ENCODE results near the gene EIF4EBP2.

Gene EIF4EBP2

DNA sequence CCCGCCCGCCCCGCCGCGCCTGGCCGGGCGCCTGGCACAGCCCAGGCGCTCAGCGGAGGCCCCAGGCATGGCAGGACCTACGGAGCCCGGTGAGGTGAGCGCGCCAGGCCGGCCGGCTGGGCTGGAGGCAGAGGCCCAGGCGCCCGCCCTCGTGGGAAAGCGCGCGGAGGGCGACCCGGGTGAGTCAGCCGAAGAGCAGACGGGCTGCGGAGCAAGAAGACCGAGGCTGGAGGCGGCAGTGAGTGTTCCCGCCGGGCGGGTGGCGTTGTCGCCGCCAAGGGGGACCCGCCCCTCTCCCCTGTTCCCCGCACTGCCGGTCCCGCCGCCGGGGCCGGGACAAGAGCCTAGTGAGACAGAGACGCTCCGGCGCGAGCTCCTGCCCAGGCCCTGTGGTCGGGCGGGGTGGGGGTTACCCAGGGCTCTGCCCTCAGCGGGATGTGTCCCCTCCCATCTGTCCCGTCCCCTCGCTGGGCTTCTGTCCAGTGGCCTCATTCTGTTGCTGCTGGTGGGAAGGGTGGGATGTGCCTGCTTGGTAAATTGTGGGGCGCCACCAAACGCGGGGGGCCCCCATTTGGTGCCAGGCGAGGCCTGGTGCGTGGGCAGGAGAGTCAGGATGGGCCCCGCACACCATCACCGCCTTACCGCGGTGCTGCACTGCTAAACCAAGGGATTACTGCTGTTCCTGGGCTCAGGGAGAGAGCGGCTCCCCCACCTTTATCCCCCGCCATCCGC, 54.5 kb downstream of the EIF4EBP2 start:
- in situ Hi-C loops (cut with MboI; ENCODE audit: low sequenced_read_pairs): no loop called here

DNA sequence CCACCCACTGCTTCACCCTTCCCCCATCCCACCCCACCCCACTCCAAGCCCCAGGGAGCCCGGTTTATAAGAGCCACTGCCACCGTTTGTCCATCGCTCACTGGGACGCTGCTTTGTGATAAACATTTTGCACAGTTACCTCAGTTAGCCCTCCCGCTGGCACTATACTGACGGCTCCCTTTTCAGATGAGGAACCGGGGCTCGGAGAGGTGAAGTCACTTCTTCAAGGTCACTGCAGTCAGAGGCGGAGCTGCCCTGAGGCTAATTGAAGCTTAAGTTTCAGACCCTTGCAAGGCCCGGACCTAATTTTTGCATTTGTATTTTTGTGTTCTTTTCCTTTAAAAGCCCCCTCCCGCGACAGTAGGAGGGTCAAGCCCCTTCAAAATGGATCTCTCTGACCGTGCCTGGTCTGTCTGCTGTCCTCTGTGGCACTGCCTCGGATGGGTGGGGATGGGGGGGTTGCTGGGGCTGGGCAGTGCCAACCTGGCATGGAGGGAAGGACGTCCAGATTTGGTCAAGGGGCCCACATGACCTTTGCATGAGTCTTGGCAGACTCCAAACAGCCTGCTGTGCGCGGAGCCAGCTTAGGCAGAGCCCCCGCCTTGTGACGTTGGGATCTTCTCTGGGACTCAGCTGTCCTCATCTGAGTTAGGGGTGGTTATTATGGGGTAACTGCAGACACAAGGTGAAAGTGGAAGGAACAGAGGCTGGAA, 55.3 kb downstream of the EIF4EBP2 start:
- in situ Hi-C loops (cut with MboI; ENCODE audit: low sequenced_read_pairs): no loop called here

DNA sequence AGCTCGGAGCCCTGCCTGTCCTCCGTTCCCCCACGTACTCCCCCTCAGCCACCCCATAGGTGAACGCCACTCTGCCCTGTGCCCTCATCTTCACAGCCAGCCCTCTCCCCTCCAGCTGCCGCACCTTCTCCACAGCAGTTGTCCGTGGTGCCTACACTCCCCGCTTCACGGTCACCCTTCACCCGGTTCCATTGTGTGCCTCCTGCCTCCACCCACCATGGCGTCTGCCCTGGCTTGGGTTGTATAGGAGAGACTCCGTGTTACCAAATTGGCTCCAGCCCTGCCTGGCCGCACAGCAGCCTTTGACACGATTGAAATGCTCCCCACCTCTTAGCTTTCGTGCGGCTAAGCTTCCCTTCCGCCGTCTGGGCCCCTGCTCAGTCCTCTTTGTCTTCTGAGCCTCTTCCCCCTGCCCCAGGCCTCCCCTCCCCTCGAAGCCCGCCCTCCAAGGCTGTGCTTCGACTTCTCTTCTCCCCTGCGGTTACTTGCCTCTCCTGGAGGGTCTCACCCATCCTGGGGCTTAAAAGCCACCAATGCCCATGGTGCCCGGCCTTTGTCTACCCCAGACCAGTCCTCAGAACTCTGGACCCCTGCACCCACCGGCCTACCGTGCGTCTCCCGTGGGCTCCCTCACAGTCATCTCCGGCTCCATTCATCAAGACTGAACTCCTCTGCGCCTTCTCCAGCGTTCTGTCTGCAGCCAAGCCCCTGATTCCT, 56.0 kb downstream of the EIF4EBP2 start:
- in situ Hi-C loops (cut with MboI; ENCODE audit: low sequenced_read_pairs): no loop called here

DNA sequence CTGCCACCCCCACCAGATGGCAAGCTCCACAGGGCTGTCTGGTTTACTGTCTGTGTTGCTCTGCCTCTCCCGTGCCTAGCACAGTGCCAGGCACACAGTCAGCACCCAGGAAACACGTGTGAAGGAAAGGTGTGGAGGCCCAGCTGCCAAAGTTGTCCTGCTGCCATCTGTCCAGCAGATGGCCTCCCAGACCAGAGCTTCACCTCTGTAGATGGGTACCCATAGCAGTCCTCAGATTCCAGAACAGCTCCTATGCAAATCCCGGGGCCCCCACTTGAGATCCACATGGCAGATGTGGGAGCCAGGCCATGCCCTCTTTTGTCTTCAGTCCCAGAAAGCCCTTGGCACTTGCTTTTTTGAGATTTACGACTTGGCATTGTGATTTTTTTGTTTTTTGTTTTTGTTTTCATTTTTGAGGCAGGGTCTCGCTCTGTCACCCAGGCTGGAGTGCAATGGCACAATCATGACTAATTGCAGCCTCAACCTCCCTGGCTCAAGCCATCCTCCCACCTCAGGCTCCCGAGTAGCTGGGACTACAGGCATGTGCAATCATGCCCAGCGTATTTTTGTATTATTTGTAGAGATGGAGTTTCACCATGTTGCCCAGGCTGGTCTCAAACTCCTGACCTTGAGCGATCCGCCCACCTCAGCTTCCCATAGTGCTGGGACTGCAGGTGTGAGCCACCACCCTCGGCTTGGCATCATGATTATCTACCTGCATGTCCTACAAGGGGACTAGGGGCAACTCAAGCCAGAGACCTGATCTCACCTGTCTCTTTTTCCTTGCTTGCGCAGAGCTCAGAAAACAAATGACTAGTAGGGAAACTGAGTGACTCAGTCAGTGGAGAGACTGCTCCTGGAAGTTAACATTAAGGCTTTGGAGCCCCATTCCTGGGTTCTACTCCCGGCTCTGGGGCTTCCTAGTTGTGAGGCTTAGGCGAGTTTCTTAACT, 57.7 kb downstream of the EIF4EBP2 start:
- in situ Hi-C loops (cut with MboI; ENCODE audit: low sequenced_read_pairs): no loop called here

DNA sequence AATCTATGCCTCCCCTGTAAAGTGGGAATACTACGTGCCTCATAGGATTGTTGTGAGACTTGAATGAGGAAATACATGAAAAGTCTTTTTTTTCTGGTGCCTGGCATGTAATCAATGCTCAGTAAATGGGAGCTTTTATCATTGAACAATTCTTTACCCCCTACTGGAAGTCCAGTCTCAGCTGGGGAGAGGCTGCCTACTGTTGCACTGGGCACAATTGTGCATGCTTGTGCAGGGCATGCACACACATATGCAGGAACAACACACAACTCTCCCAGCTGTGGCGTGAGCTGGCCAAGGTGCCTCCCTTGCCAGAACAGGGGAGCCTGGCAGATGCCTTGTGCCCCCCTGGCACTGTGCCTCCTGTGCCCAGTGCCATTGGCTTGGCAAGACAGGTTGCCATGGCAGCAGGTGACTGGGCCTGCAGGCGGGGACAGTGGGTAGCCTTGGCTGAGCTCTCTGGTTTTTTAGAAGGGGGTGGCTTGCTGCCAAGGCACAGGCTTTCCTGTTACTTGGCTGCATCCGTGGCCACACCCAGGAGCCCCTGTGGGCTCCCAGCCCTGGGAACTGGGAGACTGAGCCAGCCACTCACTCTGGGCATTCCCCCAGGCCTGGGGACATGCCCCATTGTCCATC, 58.5 kb downstream of the EIF4EBP2 start:
- in situ Hi-C loops (cut with MboI; ENCODE audit: low sequenced_read_pairs): no loop called here

DNA sequence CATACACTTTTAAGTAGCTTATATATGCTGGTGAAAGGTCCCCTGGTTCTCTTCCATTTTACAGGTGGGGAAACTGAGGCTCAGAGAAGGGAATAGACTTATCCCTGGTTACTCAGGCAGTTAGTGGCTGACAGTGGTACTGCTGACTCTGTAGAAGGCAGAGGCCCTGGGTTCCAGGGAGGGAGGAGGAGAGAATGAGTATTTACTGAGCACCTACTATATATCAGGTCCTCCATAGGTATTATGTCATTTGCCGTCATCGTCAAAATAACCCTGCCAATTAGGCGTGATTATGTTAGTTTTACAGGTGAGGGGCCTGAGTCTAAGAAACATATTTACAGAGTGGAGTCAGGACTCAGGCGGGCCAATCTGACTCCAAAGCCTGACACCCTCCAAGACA, 61.3 kb downstream of the EIF4EBP2 start:
- in situ Hi-C loops (cut with MboI; ENCODE audit: low sequenced_read_pairs): no loop called here

DNA sequence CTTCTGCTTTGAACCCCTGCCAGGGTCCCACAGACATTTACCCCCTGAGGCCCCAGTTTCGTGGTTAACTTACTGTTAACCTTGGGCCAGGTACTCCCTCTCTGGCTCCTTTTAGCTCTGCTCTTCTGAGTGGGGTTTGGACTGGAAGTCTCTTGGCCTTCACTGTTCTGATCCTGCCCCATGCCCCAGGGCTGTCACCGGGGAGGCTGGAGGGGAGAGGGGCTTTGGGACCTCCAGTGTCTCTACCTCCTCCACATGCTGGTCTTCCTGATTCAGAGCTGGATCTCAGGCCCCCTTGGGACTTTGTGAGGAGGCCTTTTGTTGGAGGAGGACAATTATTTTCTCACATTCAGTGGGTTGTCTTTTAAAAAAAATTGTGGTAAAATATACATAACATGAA, 61.9 kb downstream of the EIF4EBP2 start:
- in situ Hi-C loops (cut with MboI; ENCODE audit: low sequenced_read_pairs): no loop called here

DNA sequence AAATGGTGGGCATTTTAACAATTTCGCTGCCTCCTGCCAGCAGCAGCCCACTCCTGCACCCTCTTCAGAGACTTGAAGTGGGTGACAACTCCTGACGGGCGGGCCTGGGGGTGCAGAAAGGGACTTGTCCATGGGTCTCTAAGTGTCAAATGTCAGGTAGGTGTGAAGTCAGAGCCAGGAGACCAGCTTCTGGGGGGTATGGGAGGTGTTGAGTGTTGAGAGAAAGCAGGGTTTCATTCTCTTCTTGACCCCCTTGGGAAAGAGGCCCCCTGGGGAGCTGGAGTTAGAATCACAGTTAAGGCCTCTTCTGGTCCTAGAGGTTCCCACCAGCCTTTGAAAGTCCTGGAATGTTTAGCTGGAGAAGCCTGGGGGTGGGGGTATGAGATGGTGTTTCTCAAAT, 63.0 kb downstream of the EIF4EBP2 start:
- in situ Hi-C loops (cut with MboI; ENCODE audit: low sequenced_read_pairs): no loop called here

DNA sequence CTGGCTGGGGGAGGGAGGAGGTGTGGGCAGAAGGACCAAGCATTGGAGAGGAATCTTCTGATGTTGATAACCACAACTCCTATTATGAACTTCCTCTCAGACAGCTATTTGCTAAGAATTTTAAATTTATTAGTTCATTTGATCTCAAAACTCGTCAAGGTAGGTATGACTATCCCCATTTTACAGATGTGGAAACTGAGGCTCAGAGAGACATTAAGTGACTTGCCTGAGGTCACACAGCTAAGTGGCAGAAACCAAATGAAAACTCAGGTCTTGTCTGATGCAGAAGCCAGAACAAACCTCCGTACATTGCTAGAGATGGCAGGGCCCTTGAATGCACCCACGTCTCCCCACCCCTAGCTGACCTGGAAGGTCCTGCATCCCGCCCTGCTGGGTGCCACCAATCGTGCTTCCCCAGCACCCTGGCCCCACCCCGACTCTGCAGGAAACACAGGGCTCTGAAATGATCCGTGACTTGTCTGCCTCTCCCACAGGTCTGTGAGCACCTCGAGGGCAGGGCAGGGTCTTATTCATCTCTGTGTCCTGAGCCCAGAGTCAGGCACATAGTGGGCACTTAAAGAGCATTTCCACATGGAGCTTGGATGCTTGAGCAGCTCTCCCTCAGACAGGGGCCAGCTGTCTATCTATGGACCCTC, 69.0 kb downstream of the EIF4EBP2 start:
- in situ Hi-C loops (cut with MboI; ENCODE audit: low sequenced_read_pairs): no loop called here

DNA sequence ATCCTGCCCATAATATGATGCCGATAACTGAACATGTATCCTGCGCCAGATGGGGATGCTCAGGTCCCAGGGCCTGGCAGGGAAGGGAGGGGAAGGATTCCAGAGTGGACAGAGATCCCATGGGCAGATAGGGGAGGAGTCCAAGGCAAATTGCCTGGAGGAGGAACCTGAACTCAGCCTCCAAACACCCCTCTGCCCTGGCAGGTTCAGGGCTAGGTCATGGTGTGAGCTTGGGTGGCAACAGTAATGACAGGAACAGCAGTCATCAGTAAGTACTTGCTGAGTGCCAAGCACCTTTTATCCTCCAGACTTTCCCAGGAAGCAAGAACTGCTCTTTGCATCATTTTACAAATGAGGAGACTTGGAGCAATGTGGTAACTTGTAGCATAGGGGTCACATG, 70.8 kb downstream of the EIF4EBP2 start:
- in situ Hi-C loops (cut with MboI; ENCODE audit: low sequenced_read_pairs): no loop called here

DNA sequence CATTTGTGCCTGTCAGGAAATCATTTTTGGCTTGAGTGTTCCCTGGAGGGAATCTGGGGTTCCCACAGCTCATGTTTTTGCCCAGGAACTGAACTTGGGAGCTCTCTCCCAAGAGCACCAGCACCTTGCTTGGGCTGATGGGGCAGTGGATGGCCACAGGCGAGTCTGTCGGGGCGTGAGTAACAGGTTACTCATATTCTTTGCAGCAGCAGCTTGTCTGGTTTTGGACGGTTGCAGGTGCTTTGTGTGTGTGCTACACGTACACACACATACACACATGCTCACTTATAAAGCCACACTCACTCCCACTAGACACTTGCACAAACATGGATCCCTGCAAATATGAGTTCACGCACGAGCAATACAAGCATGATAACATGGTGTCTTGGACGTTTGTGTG, 71.7 kb downstream of the EIF4EBP2 start:
- in situ Hi-C loops (cut with MboI; ENCODE audit: low sequenced_read_pairs): no loop called here

DNA sequence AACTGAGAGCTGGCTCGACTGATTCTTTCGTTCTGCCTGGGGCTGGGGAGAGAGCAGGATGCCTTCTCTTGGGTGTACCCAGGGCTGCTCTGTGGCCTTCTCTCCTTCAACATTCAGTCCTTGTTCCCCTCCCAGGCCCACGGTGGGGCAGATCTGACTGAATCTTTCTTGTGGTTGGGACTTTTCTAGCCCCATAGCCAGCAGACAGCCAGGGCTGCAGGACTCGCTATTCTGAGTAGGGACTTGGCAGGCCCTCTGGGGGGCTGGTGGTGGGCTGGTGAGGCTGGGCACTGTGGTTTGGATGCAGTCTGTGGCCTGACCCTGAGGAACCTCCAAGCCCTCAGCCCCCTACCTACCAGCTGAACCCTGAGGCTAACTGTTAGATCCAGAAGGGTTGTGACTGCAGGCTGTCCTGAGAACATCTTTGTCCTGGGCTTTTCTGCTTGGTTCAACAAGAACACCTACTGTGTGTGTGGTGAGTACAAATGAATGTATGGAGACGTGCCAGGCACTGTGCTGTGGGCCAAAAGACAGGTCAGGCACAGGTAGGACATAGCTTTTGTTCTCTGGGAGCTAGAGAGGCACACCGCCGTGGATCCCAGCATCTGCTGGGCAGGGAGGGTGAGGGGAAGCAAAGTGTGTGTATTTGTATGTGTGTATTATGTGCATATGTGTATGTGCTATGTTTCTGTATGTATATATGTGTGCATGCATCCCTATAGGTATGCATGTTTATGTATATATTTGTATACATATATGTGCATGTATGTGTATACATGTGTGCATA, 72.5 kb downstream of the EIF4EBP2 start:
- in situ Hi-C loops (cut with MboI; ENCODE audit: low sequenced_read_pairs): no loop called here

DNA sequence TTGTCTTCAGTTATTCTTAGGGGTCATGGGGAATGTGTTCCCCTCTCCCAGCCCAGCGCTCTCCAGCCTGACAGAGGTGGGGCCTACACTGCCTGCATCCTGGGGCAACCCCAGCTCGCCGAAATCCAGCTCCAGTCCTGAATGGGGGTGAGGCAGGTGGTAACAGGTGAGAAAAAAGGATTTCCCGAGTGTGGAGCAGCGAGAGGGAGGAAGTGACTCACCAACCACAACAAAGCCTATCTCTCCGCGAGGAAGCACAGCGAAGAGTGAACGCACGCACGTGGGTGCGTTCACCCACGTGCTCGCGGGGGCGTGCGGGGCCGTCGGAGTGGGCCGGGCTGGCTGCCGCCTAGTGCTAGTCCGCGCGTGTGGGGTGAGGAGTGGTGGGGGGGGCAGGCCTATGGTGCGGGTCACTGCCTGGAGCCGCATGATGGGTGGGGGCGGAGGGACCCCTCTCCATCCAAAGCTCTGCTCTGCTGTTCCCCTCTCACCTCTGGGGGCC, 73.8 kb downstream of the EIF4EBP2 start:
- in situ Hi-C loops (cut with MboI; ENCODE audit: low sequenced_read_pairs): no loop called here

Measured in hTERT RPE-1 (cell line).